HEK293T (cell line): ENCODE data around the gene SOX6.

ENCODE experiments used
- CTCF ChIA-PET: fragments of 350-600 bp; formaldehyde crosslinking; extraction: SDS; loops from one replicate; lab custom pipeline; 2021; ENCODE audit warnings: antibody characterized with exemption, inconsistent platforms; lab: Yijun Ruan, JAX
- POLR2A ChIA-PET: fragments of 350-600 bp; formaldehyde crosslinking; extraction: SDS; loops from one replicate; lab custom pipeline; 2020; ENCODE audit warnings: antibody characterized with exemption, inconsistent platforms; lab: Yijun Ruan, JAX
- DNase-seq: peaks from one replicate; pipeline ENCODE4 v3.0.0; 2012; ENCODE audit warnings: mixed read lengths; ENCODE audit errors: extremely low spot score
- ARNT ChIP-seq: fragments of 450-650 bp; IDR thresholded peaks from 2 replicates; pipeline ENCODE4 v1.6.1; 2017; ENCODE audit warnings: mild to moderate bottlenecking
- BHLHE40 ChIP-seq: fragments of 450-650 bp; IDR thresholded peaks from 2 replicates; pipeline ENCODE4 v1.6.1; 2016; ENCODE audit warnings: mild to moderate bottlenecking, moderate library complexity, borderline replicate concordance
- CTBP1 ChIP-seq: fragments of 450-650 bp; IDR thresholded peaks from 2 replicates; pipeline ENCODE4 v1.6.1; 2016; ENCODE audit warnings: borderline replicate concordance
- ELF4 ChIP-seq: fragments of 450-650 bp; IDR thresholded peaks from 2 replicates; pipeline ENCODE4 v1.6.1; 2017; ENCODE audit warnings: antibody characterized with exemption
- FOXA1 ChIP-seq: fragments of 450-650 bp; IDR thresholded peaks from 2 replicates; pipeline ENCODE4 v1.6.1; 2016; ENCODE audit warnings: mild to moderate bottlenecking
- FOXK2 ChIP-seq: fragments of 450-650 bp; IDR thresholded peaks from 2 replicates; pipeline ENCODE4 v1.6.1; 2016; ENCODE audit warnings: mild to moderate bottlenecking
- FOXM1 ChIP-seq: fragments of 450-650 bp; IDR thresholded peaks from 2 replicates; pipeline ENCODE4 v1.6.1; 2017; ENCODE audit warnings: mild to moderate bottlenecking, borderline replicate concordance
- HDGF ChIP-seq: fragments of 450-650 bp; IDR thresholded peaks from 2 replicates; pipeline ENCODE4 v1.6.1; 2017; ENCODE audit warnings: antibody characterized with exemption, borderline replicate concordance
- L3MBTL2 ChIP-seq: fragments of 450-650 bp; conservative IDR thresholded peaks from 2 replicates; pipeline ENCODE4 v1.6.1; 2016; ENCODE audit warnings: mild to moderate bottlenecking
- LEF1 ChIP-seq: fragments of 450-650 bp; IDR thresholded peaks from 2 replicates; pipeline ENCODE4 v1.6.1; 2017; ENCODE audit warnings: mild to moderate bottlenecking, borderline replicate concordance
- NFRKB ChIP-seq: fragments of 450-650 bp; IDR thresholded peaks from 2 replicates; pipeline ENCODE4 v1.6.1; 2016; ENCODE audit warnings: mild to moderate bottlenecking, moderate library complexity
- PKNOX1 ChIP-seq: fragments of 450-650 bp; IDR thresholded peaks from 2 replicates; pipeline ENCODE4 v1.6.1; 2016
- SP1 ChIP-seq: fragments of 450-650 bp; IDR thresholded peaks from 2 replicates; pipeline ENCODE4 v1.6.1; 2017
- SUZ12 ChIP-seq: fragments of 450-650 bp; IDR thresholded peaks from 2 replicates; pipeline ENCODE4 v1.6.1; 2016; ENCODE audit warnings: mild to moderate bottlenecking
- TARDBP ChIP-seq: fragments of 450-650 bp; IDR thresholded peaks from 2 replicates; pipeline ENCODE4 v1.6.1; 2016
- ZNF384 ChIP-seq: fragments of 450-650 bp; IDR thresholded peaks from 2 replicates; pipeline ENCODE4 v1.6.1; 2016

Gene SOX6

GRCh38 chr11:15955595-15955994, 400.8 kb downstream of the SOX6 start:
- no peak for DNase-seq
- ChIA-PET POLR2A (no interaction called here), CTCF (no interaction called here)
- TF ChIP-seq ELF4, result no peak
- no peak for TF ChIP-seq FOXA1
- TF ChIP-seq TARDBP, result no peak
- no peak for TF ChIP-seq ZNF384
- no peak for TF ChIP-seq L3MBTL2
- TF ChIP-seq CTBP1, result no peak
- no peak for TF ChIP-seq ARNT
- TF ChIP-seq FOXK2, result no peak
- TF ChIP-seq HDGF, result no peak
- no peak for TF ChIP-seq LEF1
- no peak for TF ChIP-seq SP1
- no peak for TF ChIP-seq PKNOX1

GRCh38 chr11:15947681-15948648, 408.4 kb downstream of the SOX6 start:
- no peak for TF ChIP-seq SUZ12
- TF ChIP-seq ELF4, result no peak
- no peak for TF ChIP-seq TARDBP
- no peak for TF ChIP-seq FOXK2
- no peak for TF ChIP-seq NFRKB
- no peak for TF ChIP-seq ARNT
- no peak for TF ChIP-seq FOXM1
- TF ChIP-seq SP1, result no peak
- no peak for TF ChIP-seq LEF1
- TF ChIP-seq PKNOX1, result no peak
- no peak for TF ChIP-seq CTBP1
- TF ChIP-seq L3MBTL2, result no peak
- TF ChIP-seq FOXA1, result no peak
- no peak for TF ChIP-seq ZNF384
- no peak for TF ChIP-seq HDGF
- TF ChIP-seq BHLHE40, result no peak
- POLR2A ChIA-PET, result interaction anchor here (0.5 kb wide), 1 partner anchor 72 kb away, joined by 3 read pairs; no protein-coding TSS in a partner anchor
- DNase-seq, result no peak
- CTCF ChIA-PET, result interaction anchor here (0.6 kb wide), 1 partner anchor 8 kb away, joined by 4 read pairs; no protein-coding TSS in a partner anchor

- ChIA-PET CTCF (no interaction called here), POLR2A (no interaction called here)
- no peak for DNase-seq
- TF ChIP-seq ELF4, result no peak
- TF ChIP-seq FOXA1, result no peak
- no peak for TF ChIP-seq FOXK2
- no peak for TF ChIP-seq HDGF
- no peak for TF ChIP-seq SP1
- TF ChIP-seq SUZ12, result no peak
- TF ChIP-seq CTBP1, result no peak
- TF ChIP-seq BHLHE40, result no peak
- no peak for TF ChIP-seq PKNOX1
- TF ChIP-seq ARNT, result no peak
- TF ChIP-seq L3MBTL2, result no peak
- no peak for TF ChIP-seq TARDBP
- no peak for TF ChIP-seq FOXM1
- TF ChIP-seq LEF1, result no peak
- TF ChIP-seq ZNF384, result no peak
- TF ChIP-seq NFRKB, result no peak
Observed at GRCh38 chr11:15945726-15946125, 410.6 kb downstream of the SOX6 start.

- ChIA-PET CTCF (no interaction called here), POLR2A (no interaction called here)
- no peak for TF ChIP-seq FOXM1
- no peak for TF ChIP-seq HDGF
- no peak for TF ChIP-seq TARDBP
- TF ChIP-seq PKNOX1, result no peak
- TF ChIP-seq ZNF384, result no peak
- TF ChIP-seq LEF1, result no peak
- no peak for TF ChIP-seq BHLHE40
- TF ChIP-seq ARNT, result no peak
- no peak for TF ChIP-seq ELF4
Observed at GRCh38 chr11:15944460-15944859, 411.9 kb downstream of the SOX6 start.

GRCh38 chr11:15943418-15944197, 412.7 kb downstream of the SOX6 start:
- ChIA-PET CTCF (no interaction called here), POLR2A (no interaction called here)
- no peak for DNase-seq

More at GRCh38 chr11:15944460-15944859, 411.9 kb downstream of the SOX6 start:
- DNase-seq, result no peak

More at GRCh38 chr11:15943418-15944197, 412.7 kb downstream of the SOX6 start:
- no peak for TF ChIP-seq CTBP1
- TF ChIP-seq PKNOX1, result no peak
- TF ChIP-seq FOXK2, result no peak
- TF ChIP-seq NFRKB, result no peak
- TF ChIP-seq ARNT, result no peak
- TF ChIP-seq L3MBTL2, result no peak
